Measurements from ENCODE around the gene RASGRF2. TPM values are rescaled to one million over a fixed set of nuclear protein-coding genes. Genes with fewer than 3 reads are reported as not detected.

RASGRF2 gene
- total and polyA plus RNA-seq, 9 of the 15 experiments (the other 6 are each of a cell fraction or from before 2014, with no cell fraction given) = 0.01 to 0.22 (median 0.08) TPM; not detected in 2

DNA sequence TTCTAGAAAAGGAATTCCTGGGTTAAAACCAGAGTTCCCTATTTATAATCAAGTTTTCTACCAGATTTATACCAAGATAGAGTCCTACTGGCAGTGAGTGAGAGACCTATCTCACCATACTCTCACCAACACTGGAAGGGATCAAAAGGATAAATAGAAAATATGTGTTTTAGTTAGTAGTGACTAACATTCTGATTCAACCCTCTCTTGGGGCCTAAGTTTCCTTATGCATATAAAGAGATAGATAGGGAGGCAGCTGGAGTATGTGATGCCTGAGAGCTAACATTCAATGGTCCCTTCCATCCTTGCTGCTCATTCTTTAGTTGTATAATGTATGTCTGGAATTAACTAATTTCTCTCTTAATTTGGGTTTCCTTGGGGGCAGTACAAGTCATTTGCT, 304.9 kb downstream of the RASGRF2 start:
- no peak overlapping the region for H3K9ac ChIP-seq (ENCODE audit: insufficient read depth in 1 of 2, low read depth in 2 of 2, low read length in 2 of 2)
- CTCF ChIA-PET (ENCODE audit: low intra/inter-chr PET ratio) = no interaction called here
- no peaks in the 10 kb centered on the region for H3K36me3 ChIP-seq (ENCODE audit: control insufficient read depth, insufficient read depth, low read length)
- in situ Hi-C loops (cut with MboI) (no loop called here), intact Hi-C loops (cut with micrococcal nuclease) (no loop called here)
- no peaks in the 10 kb centered on the region for H3K9me3 ChIP-seq (replicated peaks; ENCODE audit: control insufficient read depth, insufficient read depth, low read depth, low read length)
- H3K9me1 ChIP-seq (ENCODE audit: control insufficient read depth, insufficient read depth, low read length) = no peaks in the 10 kb centered on the region
- H3K4me1 ChIP-seq (replicated peaks in 1 of 2; ENCODE audit: control insufficient read depth in 2 of 2, insufficient read depth in 2 of 2, low read length in 2 of 2) = no peaks in the 10 kb centered on the region
- H3K4me2 ChIP-seq (ENCODE audit: insufficient read depth, low read length) = no peak overlapping the region
- TF ChIP-seq ZNF57 (CRISPR knock-in tag; IDR thresholded peaks at IDR 0.05) = no peak
- no peak for TF ChIP-seq CXXC5 (CRISPR knock-in tag; IDR thresholded peaks at IDR 0.05)
- TF ChIP-seq, protein P1, sequence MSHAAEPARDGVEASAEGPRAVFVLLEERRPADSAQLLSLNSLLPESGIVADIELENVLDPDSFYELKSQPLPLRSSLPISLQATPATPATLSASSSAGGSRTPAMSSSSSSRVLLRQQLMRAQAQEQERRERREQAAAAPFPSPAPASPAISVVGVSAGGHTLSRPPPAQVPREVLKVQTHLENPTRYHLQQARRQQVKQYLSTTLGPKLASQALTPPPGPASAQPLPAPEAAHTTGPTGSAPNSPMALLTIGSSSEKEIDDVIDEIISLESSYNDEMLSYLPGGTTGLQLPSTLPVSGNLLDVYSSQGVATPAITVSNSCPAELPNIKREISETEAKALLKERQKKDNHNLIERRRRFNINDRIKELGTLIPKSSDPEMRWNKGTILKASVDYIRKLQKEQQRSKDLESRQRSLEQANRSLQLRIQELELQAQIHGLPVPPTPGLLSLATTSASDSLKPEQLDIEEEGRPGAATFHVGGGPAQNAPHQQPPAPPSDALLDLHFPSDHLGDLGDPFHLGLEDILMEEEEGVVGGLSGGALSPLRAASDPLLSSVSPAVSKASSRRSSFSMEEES (CRISPR knock-in tag; IDR thresholded peaks at IDR 0.05) = no peak
- TF ChIP-seq ZNF140 (CRISPR knock-in tag; IDR thresholded peaks at IDR 0.05) = no peak
- TF ChIP-seq, protein P2, sequence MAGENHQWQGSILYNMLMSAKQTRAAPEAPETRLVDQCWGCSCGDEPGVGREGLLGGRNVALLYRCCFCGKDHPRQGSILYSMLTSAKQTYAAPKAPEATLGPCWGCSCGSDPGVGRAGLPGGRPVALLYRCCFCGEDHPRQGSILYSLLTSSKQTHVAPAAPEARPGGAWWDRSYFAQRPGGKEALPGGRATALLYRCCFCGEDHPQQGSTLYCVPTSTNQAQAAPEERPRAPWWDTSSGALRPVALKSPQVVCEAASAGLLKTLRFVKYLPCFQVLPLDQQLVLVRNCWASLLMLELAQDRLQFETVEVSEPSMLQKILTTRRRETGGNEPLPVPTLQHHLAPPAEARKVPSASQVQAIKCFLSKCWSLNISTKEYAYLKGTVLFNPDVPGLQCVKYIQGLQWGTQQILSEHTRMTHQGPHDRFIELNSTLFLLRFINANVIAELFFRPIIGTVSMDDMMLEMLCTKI (IDR thresholded peaks at IDR 0.05; ENCODE audit: partially characterized antibody) = no peak
- DNase-seq (ENCODE audit: extremely low read depth in 1 of 4, low spot score in 3 of 4) (no peak), FAIRE-seq (no peak), ATAC-seq (no peak)
- no peak overlapping the region for H3K27ac ChIP-seq (ENCODE audit: extremely low read depth, low read depth, low read length)
- BruUV-seq (replicated peaks) = no TSS peak
- H3K79me2 ChIP-seq (ENCODE audit: control insufficient read depth, insufficient read depth, low read length) = no peaks in the 10 kb centered on the region
- POLR2A ChIA-PET = interaction anchor here (0.7 kb wide), 1 partner anchor 49 kb away, joined by 3 read pairs; no protein-coding TSS in a partner anchor
- no peak overlapping the region for H3K4me3 ChIP-seq
- no peaks in the 10 kb centered on the region for H4K20me1 ChIP-seq (replicated peaks; ENCODE audit: control insufficient read depth, insufficient read depth, low read length)
- H2AFZ ChIP-seq (ENCODE audit: low read depth, low read length) = no peak overlapping the region
- no peaks in the 10 kb centered on the region for H3K27me3 ChIP-seq (ENCODE audit: control insufficient read depth in 2 of 2, insufficient read depth in 2 of 2, low read length in 2 of 2)

Data from K562 (cell line).